ENCODE measurements around the gene ADAM19.
"Not testable (repeated sequence)": the region's sequence is repeated elsewhere in the genome, so short reads cannot be mapped to it uniquely, and the experiment has no call there.

The ADAM19 gene

DNA sequence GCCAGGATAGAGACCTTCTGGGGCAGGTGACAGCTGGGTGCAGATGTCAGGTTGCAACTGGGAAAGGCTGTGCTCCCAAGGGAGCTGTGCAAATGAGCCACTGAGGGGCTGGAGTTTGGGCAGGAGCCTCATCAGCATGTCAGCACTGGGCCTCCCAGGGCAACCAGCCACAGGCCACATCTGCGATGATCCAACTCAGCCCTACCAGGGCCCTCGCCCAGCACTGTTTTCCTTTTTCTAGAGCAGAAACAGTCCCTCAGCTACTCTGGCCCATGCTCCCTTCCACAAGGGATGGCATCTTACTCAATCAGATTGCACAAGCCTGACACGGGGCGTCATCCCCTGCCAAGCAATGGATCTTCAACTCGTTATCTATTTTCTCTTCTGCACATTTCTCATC is 90.8 kb downstream of the ADAM19 start:
- no peak for DNase-seq (ENCODE audit: low read depth)

DNA sequence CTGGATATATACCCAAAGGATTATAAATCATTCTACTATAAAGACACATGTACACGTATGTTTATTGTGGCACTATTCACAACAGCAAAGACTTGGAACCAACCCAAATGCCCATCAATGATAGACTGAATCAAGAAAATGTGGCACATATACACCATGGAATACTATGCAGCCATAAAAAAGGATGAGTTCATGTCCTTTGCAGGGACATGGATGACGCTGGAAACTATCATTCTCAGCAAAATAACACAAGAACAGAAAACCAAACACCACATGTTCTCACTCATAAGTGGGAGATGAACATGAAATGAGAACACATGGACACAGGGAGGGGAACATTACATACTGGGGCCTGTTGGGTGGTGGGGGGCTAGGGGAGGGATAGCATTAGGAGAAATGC is 92.9 kb downstream of the ADAM19 start:
- DNase-seq (ENCODE audit: low read depth), result not testable (repeated sequence)

DNA sequence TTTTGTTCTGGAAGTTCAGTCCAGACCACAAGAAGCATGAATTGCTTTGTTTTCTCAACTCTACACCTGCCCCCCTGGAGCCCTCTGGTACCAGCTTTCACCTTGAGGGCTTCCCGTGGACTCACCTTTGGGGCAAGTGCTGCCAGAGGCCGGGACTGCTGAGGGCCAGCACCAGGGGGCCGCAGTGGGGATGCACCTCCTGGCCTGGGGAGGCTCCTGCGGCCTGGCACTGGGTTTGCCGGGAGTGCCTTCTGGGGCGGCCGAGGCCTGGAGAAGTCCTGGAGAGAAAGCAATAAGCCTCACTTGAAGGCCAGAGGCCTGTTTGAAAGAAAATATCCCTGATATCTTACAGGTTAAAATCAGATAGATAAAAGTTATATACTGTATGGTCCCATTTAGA is 93.9 kb downstream of the ADAM19 start:
- no peak for DNase-seq (ENCODE audit: low read depth)

DNA sequence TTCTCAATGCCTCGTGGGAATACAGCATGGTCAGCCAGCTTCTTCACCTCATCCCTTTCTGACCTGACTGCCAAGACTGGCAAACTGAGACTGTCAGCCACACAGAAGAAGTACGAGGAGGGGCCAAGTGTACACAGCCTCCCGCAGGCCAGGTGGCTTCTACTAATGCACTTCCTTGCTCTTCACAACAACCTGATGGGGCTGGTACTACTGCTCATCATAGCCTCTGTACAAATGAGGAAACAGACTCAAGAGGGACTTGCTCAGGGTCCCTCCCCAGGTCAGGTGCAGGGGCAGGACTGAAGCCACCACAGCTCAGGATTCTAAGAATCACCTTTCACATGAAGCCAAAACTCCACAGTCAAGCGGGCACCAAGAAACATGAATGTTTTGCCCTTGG is 94.3 kb downstream of the ADAM19 start:
- DNase-seq (ENCODE audit: low read depth), result no peak

DNA sequence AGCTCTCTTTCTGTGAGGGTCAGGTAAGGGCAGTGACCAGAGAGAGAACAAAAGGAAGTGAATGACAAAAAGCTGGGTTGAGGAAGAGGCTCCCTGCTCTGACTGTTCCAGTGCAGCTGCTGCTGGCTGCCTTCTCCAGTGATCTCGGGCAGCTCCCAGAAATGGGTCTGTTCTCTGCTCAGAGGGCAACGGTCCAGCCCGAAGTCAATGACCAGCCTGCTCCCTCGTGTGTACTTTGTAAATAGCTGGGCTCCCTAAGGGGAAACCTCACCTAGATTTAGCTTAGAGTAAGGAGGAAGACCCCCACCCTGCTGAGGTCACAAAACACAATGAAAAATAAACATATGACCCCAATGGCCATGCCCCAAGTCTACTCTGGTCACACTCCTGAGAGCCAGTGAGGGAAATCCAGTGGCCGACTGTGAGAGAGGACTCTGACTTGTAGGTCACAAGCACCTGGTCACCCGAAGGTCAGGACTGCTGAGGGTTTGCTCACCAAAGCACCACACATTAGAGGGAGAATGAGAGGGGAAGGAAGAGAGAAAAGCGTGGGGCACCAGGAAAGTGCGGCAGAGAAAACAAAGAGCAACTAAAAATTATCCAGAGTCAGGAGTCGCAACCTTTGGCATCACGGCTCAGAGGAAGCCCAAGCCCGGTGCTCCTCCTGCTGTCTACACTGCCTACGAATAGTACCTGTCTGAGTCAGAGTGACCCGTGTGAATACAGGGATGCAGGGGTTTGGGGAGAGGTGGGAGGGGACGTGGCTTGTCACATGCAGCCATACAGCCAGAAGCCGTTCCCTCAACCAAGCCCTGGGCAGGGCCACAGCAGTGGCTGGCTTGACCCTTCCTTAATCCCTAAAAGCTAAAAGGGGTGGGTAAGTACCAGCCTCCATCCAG is 95.7 kb downstream of the ADAM19 start:
- no peak for DNase-seq (ENCODE audit: low read depth)

DNA sequence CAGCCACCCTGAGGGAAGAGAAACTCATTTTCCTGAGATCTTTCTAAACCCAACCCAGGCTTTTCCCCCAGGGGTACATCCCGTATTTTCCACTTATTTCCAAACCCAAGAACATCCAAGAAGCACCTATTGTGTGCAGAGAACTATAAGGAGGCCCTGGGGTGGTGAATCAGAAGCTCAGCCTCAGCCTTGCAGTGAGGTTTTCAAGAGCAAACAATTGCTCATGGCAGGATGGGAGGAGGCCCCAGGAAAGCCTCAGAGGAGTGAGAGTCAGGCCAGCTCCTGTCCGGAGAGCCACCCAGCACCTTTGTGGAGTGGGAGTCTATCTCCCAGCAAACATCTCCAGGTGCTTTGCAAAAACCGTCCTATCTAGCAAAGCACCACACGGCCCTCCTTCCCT is 96.4 kb downstream of the ADAM19 start:
- no peak for DNase-seq (ENCODE audit: low read depth)

DNA sequence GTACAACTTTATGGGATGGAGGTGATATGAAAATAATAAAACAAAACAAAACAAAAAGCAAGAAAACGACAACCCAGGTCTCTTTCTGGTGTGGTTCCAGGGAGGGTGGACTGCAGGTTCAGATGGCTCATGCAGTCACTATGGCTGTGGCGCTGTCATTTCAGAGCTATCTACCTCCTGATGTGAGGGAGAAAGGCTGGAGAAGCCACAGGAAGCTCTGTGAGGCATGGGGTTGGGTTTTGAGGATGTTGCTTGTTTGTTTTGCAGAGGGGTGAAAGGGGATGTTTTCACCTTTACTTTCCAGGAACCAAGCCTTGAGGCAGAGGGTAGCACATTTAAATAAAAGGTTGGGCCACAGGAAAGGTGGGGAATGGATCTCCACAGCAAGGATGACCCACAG is 96.8 kb downstream of the ADAM19 start:
- DNase-seq (ENCODE audit: low read depth), result no peak

DNA sequence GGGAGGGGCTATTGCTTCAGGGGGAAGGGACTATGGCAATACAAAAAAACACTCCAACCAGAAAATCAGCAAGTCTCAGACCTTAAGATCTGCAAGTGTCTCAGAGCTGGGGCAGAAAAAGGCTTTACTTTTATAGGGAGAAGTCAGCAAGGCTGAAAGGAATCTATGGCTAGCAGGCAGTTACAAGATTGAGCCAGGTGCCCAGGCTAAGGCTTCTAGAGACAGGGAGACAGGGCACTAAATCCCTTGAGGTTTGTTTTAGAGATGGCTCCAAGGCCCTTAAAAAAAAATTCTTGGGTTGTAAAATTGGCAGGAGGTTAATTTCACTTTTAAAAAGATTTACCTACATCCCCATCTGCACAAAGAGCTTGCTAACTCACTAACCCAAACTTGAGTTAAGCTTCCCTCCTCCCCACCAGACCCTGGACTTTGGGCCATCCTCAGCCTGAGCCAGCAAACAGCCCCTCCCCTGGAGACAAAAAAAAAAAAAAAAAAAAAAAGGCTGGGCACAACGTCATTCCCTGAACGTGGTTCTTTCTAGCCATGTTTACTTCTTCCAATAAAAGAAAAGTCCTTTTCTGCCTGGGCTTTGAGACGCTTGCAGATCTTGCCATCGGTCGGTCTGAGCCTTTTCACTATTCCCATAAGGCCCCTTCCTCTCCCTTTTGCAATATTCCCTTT is 97.6 kb downstream of the ADAM19 start:
- no peak for DNase-seq (ENCODE audit: low read depth)

DNA sequence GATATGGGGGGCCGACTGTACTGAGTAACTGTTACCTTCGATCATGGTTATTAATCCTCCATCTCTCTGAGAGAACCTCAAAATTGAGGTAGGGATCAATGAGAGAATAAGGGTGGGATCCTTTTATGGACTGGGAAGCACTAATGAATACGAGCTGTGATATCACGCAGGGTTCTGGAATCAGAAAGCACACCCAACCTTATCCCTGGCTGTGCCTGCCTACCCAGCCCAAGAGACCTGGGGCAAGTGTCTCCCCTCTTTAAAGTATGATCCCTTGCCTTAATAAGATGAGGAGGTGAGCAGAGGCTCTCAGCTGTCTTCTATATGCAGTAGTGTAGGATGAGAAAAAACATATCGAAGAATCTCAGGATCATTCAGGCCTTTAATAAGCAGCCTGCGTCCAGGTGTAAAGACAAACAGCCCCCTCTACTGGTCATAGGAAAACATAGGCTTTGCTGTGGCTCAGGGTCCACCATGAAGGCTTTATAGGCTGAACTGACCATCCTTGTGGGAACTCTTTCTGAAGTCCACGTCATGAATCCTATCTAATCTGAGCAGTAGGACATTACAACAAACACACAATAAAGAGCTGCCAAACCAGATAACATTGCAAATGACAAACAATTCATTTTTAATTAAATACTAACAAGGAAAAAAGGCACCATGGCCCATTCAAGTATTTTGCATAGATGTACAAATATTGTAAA is 98.7 kb downstream of the ADAM19 start:
- no peak for DNase-seq (ENCODE audit: low read depth)

DNA sequence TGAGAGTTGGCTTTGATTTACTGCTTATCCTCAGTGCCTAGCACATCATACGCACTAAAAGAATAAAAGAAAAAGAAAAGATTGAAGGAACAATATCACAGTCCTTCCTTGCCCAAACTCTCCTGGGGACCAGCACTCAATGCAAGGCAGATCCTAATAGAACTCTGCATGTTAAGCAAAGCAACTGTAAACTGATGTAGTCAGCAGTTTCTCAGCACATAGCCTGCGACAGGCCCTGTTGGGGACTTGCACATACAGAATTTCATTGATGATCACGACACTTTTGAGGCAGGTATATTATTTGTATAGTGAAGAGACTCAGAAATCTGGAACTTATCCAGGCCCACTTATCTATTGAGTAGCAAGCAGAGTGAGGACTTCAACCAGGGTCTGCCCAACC is 100.1 kb downstream of the ADAM19 start:
- no peak for DNase-seq (ENCODE audit: low read depth)

DNA sequence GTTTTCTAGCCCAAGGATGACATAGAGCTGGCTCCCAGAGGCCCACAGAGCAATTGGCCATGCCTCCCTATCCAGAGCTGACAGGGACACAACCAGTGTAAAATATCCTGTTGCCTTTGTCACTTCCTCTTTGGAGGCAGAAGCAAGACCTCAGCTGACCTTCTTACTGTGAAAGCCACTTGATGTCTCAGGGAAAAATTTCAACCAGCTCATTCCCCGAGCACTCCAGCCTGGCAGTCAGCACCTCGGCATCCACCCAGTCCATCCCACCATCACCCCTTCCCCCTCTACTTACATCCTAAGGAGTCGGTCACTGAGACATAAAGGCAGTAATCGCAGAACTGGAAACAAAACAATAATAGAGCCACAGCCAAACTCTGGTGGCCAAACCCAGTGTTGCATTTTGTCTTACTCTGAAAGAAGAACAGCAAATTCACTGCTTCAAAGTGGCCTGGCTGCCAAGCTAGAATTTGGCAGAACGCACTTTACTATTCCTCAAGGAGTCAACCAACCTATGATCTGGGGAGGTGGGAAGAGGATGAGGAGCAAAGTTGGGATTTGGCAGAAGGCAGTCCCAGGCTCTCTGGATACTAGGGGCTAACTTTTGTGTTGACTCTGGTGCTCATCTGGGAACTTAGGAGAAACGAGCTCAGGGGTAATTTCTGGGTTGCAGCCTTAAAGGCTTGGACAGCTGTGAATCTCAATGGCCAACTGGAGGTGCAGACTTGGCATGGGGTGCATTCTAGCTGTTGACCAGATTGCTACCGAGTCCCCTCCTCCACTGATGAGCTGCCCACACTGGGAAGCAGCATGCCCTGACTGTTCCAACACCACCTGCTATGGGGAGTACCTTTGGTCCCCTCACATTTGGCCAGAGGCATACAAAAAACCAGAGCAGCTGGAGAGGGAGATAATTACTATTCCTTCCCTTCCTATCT is 101.9 kb downstream of the ADAM19 start:
- DNase-seq (ENCODE audit: low read depth), result no peak

DNA sequence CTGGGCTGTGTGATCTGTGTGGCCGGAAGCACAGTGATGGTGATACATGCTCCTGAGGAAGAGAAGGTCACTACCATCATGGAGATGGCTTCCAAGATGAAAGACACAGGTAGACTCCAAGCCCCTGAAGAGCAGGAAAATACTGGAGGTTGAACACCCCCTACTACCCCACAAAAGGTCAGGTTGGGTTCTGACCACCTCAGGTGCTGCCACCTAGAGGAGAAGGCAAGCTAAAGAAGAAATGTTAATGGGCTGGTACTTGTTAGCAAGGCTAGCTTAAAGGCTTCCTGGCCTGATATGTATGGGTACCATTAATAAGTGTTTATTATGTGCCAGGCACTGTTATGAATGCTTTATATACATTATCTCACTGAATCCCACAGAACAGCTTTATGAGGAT is 103.9 kb downstream of the ADAM19 start:
- peak; percentile 16 for DNase-seq (ENCODE audit: low read depth)

DNA sequence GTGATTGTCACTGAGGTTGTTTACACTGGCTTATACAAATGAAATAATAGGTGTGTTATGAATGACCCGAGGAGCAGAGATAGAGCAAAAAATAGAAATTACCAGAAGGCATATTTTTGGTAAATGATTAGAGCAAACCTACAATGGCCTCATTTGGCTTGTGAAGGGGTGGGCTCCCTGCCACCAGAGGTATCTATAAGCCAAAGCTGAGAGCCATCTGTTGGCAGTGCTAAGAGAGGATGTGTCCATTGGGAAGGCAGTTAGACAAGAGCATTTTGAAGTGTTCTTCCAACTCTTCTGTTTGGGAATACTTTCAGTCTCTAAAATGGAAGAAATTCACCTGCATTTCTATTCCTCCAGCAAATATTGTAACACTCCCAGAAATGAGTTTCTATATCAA is 104.9 kb downstream of the ADAM19 start:
- no peak for DNase-seq (ENCODE audit: low read depth)

DNA sequence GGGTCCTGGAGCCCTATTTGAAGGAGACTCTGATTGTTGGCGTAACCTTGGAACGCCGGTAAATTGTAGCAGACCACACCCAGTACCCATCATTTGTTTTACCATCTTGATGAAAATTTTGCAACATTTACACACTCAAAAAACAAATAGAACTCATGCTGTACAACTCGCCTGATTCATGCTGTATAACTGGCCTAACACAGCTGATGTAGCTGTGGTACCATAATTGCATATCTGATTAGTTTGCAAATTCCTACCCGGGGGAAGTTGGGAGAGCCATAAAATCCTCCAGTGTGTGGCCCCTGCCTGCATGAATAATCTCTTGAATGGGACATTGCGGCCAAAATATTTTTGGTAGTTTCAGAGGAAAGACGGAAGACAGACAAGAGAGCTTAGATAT is 105.9 kb downstream of the ADAM19 start:
- no peak for DNase-seq (ENCODE audit: low read depth)

DNA sequence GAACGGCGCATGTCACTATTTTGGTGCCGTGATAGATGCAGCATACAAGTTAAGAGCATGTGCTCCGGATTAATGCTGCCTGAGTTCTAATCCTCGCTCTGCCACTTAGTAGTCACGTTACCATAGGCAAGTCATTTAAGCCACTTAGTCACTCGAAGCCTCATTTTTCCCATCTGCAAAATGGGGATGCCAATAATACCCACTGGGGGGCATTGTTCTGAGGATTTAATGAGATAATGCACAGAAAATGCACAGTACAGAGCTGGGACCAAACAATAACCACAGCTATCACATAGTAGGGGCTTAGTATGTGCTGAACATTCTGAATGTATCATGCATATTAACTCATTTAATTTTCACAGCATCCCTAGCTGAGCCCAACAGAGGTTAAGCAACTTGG is 106.5 kb downstream of the ADAM19 start:
- DNase-seq (ENCODE audit: low read depth), result no peak

DNA sequence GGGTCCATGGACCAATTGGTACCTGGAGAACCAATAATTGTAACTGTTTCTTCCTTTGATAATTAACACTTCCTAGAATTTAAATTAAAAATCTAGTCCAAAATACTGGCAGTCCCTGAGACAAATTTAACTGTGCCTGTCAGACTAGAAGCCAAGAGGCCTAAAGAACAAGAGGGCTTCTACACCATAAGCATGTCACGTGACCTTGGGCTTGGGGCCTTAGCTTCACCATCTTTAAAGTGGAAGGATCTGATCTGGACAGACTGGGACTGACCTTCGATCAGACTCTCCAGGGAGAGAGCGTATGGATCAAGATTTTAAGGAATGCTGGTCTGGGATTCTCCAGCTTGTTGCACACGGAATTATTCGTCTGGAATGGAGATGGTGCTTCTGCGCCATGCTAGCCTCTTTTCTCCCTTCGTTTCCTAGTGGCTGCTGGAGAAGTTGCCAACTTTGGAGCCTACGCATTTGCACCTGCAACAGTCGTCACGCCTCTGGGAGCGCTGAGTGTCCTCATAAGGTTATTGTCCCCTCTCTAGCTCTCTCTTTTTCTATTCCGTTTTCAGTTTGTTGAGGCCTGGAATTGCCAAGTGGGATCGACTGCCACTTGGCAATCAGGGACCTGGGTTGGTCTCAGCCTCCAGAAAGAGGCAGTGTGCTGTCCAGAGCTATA is 107.1 kb downstream of the ADAM19 start:
- DNase-seq (ENCODE audit: low read depth), result no peak

DNA sequence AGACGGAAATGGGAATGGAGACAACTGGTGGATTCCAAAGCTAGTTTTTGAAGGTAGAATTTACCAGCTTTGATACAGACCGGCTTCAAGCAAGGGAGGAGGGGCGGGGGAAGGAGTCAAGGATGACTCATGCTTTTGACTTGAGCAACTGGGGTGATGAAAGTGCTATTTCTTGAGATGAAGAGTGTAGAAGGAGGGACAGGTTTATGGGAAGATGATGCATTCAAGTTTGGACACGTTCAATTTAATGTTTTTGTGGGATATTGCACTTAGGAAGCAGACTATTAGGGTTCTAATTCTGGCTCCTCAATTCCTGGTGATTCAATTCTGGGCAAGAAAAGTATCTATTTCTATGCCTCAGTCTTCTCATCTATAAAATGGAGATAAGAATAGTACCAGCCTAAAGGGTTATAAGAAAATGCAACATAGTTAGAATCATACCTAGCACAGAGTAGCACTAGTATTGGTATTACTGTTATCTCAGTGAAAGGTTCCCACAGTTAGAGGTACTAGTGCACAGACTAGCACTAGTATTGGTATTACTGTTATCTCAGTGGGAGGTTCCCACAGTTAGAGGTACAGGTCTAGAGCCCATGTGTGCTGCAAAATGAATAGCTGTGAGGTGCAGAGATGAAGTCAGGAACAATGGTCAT is 110.9 kb downstream of the ADAM19 start:
- peak; percentile 59 for DNase-seq (ENCODE audit: low read depth)

DNA sequence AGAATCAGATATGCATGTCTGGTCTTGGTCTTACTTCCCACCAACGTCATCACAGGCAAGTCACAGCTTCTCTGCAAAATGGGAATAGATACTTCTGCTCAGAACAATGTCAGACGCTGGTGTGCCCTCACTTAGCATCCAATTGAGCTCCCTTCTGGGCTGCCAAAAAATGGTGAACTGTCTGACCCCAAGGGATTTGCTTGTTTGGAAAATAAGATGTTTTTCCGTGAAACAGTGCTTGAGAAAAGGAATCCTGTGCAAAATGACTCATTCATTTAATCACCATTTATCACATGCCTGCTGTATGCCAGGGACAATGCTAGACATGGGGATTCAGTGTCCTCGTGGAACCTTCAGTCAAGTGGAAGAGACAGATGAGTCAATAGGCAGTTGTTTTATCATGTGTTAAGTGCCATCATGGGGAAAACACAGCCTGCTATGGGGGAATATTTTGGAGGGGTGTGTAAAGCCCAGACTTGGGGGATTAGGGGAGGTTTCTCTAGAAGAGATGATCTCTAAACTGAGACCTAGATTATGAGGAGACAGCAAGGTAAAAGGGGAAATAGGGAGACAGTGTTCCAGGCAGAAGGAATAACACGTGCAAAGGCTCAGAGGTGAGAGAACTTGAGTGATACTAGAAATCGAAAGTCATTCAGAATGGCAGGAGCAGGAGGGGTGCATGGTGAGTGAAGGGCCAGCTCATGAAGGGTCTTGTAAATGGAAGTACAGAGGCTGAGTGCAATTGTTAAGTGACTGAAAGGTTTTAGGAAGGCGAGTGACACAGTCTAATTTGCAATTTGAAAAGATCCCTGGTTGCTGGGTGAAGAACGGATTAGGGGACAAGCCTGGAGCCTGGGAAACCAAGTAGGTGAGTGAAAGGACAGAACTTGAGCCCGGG is 111.7 kb downstream of the ADAM19 start:
- no peak for DNase-seq (ENCODE audit: low read depth)

DNA sequence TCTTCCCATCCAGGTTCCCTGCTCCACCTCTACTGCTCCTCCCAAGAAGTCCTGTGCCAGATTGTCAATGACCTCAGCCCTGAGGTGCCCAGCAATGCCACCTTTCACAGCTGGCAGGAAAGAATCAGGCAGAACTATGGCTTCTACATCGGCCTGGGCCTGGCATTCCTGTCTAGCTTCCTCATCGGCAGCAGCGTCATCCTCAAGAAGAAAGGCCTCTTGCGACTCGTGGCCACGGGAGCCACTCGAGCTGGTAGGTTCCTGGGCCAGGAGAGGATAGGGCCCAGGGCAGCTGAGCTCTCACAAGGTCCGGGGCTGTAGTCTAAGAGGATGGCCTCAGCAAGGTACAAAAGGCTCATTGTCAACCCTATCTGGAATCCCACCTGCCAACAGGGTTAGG is 112.5 kb downstream of the ADAM19 start:
- no peak for DNase-seq (ENCODE audit: low read depth)

All from activated T-cell treated with anti-CD3 and anti-CD28 coated beads for 24 hours (primary cell).